Measurements from ENCODE around the gene LRIG1.
"Not testable (repeated sequence)": the region's sequence is repeated elsewhere in the genome, so short reads cannot be mapped to it uniquely, and the experiment has no call there.

Gene LRIG1

DNA sequence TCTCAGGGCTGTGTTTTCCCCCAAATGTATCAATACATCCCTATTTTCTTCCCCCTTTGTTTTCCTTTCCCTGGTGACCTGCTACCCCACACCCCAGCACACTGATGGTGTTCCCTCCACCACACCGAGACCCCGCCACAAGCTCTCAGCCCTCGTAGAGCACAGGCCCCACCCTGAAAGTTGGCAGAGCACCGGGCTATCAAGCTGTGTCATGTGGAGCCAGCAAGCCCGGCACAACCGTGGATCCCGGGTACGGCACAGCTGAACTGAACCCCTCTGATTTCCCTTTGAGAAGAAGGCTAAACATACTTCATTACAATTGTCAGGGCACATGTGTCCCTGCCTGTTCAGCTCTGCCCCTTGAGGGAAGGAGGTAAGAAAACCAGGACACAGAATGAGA is 69.9 kb downstream of the LRIG1 start:
- FAIRE-seq (no peak), DNase-seq (ENCODE audit: insufficient read length, low spot score) (no peak)
- TF ChIP-seq POLR2A (IDR thresholded peaks at IDR 0.05; ENCODE audit: low read depth, low read length) = no peak

DNA sequence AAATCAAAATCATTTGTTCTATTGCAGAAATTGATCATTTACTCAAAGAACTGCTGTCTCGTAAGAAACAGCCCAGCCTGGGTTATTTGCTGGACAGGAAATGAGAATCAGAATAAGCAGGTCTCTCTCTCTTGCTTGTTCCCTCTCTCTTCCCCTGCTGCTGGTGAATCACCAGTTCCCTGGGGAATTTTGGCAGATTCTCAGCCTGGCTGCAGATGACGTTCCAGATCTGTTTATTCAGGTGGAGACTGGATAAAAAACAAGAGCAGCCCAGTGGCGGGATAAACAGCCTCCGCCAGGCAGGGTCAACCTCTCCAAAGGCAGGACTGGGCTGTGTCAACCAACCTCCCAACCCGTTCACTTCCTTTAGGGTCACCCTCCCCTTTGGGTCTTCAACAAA is 72.1 kb downstream of the LRIG1 start:
- FAIRE-seq (peak; percentile 89), DNase-seq (ENCODE audit: insufficient read length, low spot score) (peak; percentile 72)
- no peak for TF ChIP-seq POLR2A (IDR thresholded peaks at IDR 0.05; ENCODE audit: low read depth, low read length)

DNA sequence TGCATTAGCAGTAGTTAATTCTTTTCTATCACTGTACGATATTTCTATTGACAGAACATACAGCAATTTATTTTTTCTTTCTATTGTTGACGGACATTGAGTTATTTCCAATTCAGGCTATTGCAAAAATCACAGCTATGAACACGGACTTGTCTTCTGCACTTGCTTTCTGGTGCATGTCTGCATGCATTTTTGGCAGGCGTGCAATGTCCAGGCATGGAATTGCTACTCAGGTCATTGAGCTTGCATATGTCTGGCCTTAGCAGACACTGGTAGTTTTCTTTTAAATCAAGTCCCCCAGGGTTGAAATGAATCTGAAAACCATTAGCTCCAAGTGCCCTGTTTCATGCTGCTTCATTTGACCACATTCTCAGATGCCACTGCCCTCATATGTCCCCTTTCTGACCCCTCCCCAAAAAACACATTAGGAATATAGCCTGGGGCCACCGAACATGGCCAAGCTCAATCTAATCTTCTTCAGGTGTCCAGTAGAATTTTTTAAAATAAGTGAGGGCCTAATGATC is 72.8 kb downstream of the LRIG1 start:
- DNase-seq (ENCODE audit: insufficient read length, low spot score) (no peak), FAIRE-seq (no peak)
- TF ChIP-seq POLR2A (IDR thresholded peaks at IDR 0.05; ENCODE audit: low read depth, low read length) = no peak

DNA sequence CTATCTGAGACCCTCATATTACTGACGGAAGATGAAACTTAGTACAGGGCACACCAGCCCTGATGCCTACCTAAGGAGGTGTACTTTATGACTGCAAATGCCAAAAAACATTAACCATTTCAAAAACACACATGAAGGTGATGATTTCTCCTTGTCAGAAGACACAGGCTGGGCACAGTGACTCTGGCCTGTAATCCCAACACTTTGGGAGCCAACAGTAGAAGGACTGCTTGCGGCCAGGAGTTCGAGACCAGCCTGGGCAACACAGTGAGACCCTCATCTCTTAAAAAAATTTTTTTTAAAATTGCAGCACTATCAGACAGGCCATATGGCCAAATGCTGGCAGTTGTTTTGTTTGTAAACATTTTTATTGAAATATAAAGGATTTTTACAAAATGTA is 73.5 kb downstream of the LRIG1 start:
- FAIRE-seq = no peak

DNA sequence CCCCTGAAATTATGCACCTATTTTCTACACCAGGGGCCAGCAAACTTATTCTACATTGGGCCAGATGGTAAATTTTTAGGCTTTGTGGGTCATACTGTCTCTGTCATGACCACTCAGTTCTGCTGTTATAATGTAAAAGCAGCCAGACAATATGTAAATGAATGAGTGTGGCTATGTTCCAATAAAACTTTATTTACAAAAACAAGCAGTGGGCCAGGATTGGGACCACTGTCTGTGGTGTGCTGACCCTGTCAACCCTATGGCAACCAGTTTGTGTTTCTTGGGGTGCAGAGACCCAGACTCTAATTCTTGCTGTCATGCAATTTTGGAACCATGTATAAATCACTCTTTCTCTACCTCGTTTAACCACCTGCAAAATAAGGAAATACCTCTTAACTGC is 74.7 kb downstream of the LRIG1 start:
- no peak for FAIRE-seq
- no peak for DNase-seq (ENCODE audit: insufficient read length, low spot score)
- no peak for TF ChIP-seq POLR2A (IDR thresholded peaks at IDR 0.05; ENCODE audit: low read depth, low read length)

More for the DNA sequence above, 73.5 kb downstream of the LRIG1 start:
- no peak for DNase-seq (ENCODE audit: insufficient read length, low spot score)
- TF ChIP-seq POLR2A (IDR thresholded peaks at IDR 0.05; ENCODE audit: low read depth, low read length) = no peak

DNA sequence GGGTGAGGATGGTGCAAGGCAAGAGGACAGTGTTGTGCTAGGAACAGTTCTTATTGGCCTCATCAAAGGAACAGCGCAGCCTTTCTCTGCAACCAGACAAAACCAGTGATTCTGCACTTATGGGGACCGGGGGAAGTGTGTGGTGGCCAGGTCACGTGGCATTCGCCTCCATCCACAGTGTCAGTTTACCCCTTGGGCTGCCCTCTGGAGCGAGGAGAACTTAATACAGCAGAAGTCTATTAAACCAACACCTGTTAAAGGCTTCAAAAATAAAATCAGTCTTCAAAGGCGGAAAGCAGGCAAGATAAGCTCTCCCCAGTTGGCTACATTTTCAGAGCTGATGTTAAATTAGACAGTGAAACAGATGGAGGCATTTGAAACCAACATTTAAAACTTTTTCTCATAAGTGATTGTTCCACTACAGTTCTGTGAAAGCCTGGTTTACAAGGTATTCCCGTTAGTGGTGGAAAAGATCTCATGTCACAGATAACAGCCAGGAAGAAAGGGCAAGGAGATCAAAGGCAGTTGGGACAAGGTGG is 75.2 kb downstream of the LRIG1 start:
- no peak for FAIRE-seq

DNA sequence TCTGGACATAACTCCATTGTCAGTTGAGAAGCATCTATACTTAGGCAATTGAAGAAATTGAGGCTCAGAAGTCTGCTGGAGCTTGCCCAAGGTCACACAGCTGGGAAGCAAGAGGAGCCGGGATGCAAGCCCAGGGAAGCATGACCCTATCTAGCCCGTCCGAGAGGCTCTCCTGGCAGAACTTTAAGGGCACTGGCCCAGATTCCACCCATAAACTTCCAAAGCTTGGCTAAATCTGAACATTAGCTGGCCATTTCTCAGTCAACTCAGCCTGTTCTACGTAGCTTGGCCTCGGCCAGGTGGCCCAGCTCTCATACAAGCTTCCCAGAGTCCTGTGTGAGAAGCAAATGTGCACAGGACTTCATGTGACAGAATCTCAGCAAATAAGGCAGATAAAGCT is 75.8 kb downstream of the LRIG1 start:
- no peak for FAIRE-seq
- TF ChIP-seq POLR2A (IDR thresholded peaks at IDR 0.05; ENCODE audit: low read depth, low read length) = no peak
- no peak for DNase-seq (ENCODE audit: insufficient read length, low spot score)

More for the DNA sequence above, 75.2 kb downstream of the LRIG1 start:
- no peak for DNase-seq (ENCODE audit: insufficient read length, low spot score)
- no peak for TF ChIP-seq POLR2A (IDR thresholded peaks at IDR 0.05; ENCODE audit: low read depth, low read length)

DNA sequence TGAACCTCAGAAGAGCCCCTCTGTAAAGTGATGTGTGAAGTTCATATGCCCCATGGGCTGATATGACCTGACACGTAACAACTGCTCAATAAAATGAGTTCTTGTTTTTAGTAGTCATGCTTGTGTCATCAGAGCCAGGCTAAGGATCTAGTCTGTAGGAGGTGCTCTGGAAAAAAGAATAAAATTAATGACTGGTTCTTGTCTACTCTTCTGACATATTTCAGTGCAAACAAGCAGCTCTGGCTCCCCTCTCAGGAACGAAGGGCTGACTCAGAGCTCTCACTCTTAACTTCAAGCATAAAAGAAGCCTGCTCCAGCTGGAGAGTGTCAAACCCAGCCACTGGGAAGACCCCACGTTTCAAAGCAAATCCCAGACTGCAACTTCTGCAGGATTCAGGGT is 77.0 kb downstream of the LRIG1 start:
- DNase-seq (ENCODE audit: insufficient read length, low spot score) (no peak), FAIRE-seq (no peak)
- no peak for TF ChIP-seq POLR2A (IDR thresholded peaks at IDR 0.05; ENCODE audit: low read depth, low read length)

DNA sequence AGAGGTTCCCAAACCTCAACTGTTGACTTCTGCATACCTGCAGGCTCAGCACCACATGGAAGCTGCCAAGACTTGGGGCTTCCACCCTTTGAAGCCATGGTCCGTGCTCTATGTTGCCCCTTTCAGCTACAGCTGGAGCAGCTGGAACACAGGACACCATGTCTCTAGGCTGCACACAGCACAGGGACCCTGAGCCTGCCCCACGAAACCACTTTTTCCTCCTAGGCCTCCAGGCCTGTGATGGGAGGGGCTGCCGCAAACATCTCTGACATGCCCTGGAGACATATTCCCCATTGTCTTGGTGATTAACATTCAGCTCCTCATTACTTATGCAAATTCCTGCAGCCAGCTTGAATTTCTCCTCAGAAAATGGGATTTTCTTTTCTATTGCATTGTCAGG is 78.9 kb downstream of the LRIG1 start:
- not testable (repeated sequence) for FAIRE-seq; DNase-seq (ENCODE audit: insufficient read length, low spot score)

DNA sequence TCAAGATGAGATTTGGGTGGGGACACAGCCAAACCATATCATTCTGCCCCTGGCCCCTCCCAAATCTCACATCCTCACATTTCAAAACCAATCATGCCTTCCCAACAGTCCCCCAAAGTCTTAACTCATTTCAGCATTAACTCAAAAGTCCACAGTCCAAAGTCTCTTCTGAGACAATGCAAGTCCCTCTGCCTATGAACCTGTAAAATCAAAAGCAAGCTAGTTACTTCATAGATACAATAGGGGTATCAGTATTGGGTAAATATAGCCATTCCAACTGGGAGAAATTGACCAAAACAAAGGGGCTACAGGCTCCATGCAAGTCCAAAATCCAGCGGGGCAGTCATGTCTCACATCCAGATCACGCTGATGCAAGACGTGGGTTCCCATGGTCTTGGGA is 79.7 kb downstream of the LRIG1 start:
- DNase-seq (ENCODE audit: insufficient read length, low spot score); FAIRE-seq: not testable (repeated sequence)

DNA sequence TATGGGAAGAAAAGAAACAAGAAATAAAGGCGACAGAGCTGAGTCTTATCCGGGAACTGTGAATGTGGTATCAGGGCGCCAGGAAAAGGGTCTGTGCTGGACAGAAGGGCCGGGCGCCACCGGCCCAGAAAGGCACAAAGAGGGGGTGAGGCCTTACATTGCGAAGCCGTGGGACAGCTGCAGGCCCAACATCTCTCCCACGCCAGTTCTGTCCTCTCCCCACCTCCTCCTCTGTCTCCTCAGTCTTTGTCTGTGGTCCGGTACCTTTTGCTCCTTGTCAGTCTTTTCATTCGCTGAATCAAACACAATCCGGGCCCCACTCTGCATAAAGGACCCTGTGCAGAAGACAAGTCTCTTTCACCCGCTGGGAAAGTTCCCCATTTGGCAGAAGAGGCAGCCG is 81.8 kb downstream of the LRIG1 start:
- no peak for TF ChIP-seq POLR2A (IDR thresholded peaks at IDR 0.05; ENCODE audit: low read depth, low read length)
- DNase-seq (ENCODE audit: insufficient read length, low spot score) = no peak
- no peak for FAIRE-seq

DNA sequence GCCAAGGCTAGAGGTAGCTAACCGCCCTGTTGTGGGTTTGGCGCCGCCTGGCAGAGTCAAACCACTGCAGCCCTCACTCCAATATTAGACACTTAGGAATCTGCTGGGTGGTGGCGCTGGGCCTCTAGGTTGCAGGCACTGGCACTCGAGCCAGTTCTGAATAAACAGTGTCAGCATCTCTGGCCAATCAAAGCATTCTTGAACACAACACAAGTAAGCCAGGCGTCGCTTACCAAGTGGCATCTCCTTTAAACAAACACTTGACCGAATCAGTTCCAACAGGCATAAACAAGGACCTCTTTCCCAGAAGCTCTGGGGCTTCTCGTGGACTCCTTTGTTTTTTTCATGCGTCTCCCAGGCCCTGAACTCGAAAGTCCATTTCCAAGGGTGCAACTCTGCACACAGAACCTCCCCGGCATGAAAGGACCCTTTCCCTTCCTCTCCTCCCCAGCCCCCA is 82.3 kb downstream of the LRIG1 start:
- no peak for TF ChIP-seq POLR2A (IDR thresholded peaks at IDR 0.05; ENCODE audit: low read depth, low read length)
- FAIRE-seq = no peak
- DNase-seq (ENCODE audit: insufficient read length, low spot score) = no peak

DNA sequence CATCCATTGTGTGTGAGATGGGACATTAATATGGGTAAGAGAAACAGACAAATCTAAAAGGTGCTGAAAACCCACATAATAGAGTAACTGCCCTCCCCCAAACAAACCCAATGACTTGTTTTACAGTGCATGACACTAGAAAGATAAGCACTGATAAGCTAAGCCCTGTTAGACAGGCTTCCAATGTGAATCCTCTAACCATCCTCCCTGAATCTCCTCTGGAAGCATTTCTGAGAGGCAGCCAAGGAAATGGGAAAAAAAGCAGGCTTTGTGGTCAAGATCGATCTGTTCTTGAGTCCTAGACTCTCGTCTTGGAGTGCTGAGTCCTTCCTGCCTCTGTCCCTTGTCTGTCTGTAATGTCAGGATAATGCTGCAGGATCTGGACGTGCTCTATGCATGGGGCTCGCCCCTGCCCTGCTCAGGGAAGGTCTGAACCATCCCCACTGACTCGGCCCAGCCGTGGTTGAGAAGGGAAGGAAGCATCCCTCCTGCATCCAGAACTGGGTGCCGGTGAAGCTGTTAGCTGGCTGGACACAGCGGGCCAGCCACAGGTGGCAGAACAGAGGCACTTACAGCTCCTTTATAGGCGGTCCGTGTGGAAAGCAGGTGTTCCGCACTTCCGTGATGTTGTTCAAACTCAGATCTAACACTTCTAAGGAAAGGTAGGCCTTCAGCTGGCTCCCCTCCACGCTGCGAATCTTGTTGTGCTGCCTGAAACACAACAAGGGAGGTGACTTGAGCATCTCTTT is 84.1 kb downstream of the LRIG1 start:
- no peak for FAIRE-seq
- no peak for TF ChIP-seq POLR2A (IDR thresholded peaks at IDR 0.05; ENCODE audit: low read depth, low read length)
- no peak for DNase-seq (ENCODE audit: insufficient read length, low spot score)

DNA sequence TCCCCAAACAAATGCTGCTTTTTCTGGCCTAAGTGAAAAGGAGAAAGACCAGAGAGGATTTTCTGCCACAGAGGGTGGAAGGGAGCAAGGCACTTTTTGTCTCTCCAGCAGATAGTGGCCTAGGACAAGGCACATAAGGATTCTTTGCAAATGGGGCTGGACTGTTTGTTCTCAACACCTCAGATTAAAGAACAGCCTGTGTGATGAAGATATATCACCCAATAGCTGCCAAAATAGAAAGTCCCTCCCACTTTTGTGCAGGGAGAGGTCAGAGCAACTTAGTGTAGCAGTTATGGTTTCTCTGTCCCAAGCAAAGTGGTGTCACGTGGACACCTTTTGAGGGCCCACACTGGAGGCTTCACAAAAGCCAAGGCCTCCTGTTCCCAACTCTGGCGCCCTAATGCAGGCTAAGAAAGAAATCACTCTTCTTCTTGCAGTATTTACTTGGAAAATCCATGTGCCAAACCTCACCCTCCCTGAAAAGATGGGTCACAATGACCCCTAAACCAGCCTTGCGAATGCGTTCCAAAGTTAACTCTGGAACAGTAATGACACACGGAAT is 84.9 kb downstream of the LRIG1 start:
- no peak for TF ChIP-seq POLR2A (IDR thresholded peaks at IDR 0.05; ENCODE audit: low read depth, low read length)
- no peak for FAIRE-seq
- no peak for DNase-seq (ENCODE audit: insufficient read length, low spot score)

DNA sequence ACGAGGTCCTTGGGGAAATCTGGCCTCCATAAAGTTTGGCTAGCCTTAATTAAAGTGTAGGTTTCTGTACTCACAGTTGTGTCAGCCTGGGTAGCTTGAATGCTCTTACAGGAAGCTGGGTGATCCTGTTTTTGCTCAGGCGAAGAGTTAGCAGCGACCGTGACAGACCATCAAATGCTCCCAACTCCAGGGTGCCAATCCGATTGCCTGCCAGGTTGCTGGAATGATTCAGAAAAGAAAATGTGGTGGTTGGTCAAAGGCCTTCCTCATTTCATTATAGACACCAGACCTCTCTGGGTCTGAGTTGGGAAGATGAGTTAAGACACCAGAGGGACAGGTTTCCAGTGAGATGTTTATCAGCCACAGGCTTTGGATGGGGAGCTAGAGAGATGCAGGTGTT is 86.0 kb downstream of the LRIG1 start:
- DNase-seq (ENCODE audit: insufficient read length, low spot score) (no peak), FAIRE-seq (no peak)
- no peak for TF ChIP-seq POLR2A (IDR thresholded peaks at IDR 0.05; ENCODE audit: low read depth, low read length)

Measured in H54 (cell line).